Retinal pigment epithelial cell (primary cell): ENCODE data around the gene NLGN1.

Experiments
- DNase-seq: peaks from one replicate; pipeline ENCODE4 v3.0.0-alpha.2; 2010; ENCODE audit warnings: low read depth
- H3K4me3 ChIP-seq: 2 replicates; pipeline ENCODE4 v1.5.1; 2011; ENCODE audit warnings: mild to moderate bottlenecking, low read length, control low read depth, moderate library complexity
- TF ChIP-seq, protein P1 (sequence below): conservative IDR thresholded peaks from 2 replicates; pipeline ENCODE4 v1.5.1; 2011; ENCODE audit warnings: low read depth, low read length, control low read depth, inconsistent platforms

NLGN1 gene

DNA sequence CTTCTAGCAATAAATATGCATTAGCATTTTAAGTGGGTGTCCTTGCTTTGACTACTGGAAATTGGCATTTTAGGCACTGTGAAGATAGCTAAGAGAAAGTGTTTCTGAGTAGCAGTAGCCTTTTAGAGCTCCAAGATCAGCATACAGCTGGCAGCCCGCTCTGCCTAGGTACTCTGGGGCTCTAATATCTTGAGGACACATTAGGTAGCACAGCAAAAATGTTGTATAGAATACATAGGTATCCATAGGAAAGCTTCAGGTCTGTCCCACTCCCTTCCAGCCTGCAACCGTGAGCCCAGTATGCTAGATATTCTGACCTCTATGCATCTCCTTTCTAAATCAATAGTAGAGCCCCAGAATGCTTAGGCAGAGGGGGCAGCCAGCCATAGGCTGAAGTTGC, 670.5 kb downstream of the NLGN1 start:
- DNase-seq: no peak
- TF ChIP-seq, protein P1, sequence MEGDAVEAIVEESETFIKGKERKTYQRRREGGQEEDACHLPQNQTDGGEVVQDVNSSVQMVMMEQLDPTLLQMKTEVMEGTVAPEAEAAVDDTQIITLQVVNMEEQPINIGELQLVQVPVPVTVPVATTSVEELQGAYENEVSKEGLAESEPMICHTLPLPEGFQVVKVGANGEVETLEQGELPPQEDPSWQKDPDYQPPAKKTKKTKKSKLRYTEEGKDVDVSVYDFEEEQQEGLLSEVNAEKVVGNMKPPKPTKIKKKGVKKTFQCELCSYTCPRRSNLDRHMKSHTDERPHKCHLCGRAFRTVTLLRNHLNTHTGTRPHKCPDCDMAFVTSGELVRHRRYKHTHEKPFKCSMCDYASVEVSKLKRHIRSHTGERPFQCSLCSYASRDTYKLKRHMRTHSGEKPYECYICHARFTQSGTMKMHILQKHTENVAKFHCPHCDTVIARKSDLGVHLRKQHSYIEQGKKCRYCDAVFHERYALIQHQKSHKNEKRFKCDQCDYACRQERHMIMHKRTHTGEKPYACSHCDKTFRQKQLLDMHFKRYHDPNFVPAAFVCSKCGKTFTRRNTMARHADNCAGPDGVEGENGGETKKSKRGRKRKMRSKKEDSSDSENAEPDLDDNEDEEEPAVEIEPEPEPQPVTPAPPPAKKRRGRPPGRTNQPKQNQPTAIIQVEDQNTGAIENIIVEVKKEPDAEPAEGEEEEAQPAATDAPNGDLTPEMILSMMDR: no peak
- no peak overlapping the region for H3K4me3 ChIP-seq

DNA sequence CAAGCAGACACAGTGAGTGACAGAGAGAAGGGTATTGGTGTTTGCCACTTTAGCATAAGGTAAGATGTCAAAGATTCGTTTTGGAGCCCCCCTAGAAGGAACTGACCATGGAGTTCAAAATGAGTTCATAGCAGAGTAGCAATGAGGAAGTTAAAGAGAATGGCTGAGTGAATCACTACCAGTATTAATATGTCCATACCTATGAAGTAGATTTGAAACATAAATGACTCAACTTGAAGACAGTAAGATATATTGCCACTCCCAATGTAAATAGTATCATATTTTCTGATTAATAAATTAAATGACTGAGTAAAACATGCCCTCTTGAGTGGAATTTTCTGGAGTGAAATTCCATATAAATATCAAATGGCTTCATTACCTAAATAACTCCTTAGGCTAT, 675.1 kb downstream of the NLGN1 start:
- DNase-seq: no peak
- H3K4me3 ChIP-seq: no peak overlapping the region
- TF ChIP-seq, protein P1: no peak

DNA sequence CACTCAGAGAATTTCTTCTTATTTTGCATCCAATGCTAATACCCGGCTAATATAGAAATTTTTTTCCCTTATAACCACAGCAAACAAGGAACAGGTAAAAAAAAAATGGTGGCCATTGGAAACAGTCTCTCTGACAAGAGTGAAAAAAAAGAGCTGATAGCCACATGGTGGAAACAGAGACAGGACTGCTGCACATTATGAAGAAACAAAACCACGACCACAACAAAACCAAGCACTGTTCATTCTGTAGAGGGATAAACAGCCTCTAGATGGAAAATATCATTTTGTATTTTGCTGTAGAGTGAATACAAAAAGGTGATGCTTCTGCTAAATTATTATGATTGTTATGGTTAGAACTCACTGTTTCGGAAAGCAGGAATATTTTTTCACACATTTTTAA, 686.2 kb downstream of the NLGN1 start:
- TF ChIP-seq, protein P1: no peak
- no peak overlapping the region for H3K4me3 ChIP-seq
- DNase-seq: no peak

DNA sequence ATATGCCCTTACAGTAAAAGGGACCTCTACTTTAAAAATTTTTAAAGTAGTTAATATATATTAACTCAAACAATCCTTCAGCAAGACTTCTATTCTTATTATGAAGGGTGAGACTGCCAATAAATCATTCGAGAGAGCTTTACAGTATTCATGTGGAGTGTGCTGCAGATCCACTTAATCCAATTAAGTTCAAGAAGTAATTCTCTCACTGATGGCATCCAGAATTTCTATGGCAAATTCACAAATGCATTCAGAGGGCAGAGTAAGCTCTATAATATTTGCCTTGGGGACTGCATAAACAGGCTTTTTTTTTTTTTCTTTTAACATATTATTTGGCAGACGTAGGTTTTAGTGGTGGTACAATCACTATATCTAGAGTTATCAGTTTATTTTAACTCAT, 692.0 kb downstream of the NLGN1 start:
- no peak overlapping the region for H3K4me3 ChIP-seq
- TF ChIP-seq, protein P1: no peak
- DNase-seq: peak; percentile 62

DNA sequence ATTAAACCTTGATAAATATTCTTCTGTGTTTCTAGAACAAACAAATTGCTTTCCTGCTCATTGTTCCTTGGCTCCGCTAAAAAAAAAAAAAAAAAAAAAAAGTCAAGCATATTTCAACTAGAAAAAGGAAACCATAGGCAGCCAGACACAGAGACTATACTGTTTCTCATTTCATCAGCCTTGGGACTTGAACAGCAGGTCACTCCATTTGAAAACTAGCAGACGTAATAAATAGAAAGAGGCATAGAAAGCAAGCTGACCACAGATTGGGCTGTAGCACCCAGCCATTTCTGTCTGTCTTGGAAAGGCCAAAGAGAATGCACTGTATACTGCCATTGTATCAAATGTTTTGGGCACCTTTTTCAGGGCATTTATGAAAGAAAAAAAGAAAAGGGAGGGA, 697.1 kb downstream of the NLGN1 start:
- H3K4me3 ChIP-seq: no peak overlapping the region
- TF ChIP-seq, protein P1: no peak
- DNase-seq: no peak

DNA sequence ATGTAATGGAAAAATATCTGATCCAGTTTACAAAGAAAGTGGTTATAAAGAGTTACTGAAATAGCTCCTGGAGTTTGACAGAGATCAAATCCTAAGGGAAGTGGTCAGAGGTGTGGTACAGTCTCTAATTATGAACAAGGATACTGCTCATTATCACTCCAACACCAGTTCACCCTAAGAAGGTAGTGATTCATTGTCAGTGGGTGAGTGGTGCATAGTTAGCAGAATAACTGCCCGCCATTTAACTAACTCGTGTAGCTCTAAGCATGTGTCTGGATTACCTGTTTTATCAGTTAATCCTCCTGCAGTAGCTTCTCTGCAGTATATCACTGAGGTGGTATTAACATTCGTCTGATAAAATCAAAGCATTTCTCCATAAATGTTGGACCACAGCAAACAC, 700.1 kb downstream of the NLGN1 start:
- TF ChIP-seq, protein P1: no peak
- peak; percentile 58 for DNase-seq
- H3K4me3 ChIP-seq: no peak overlapping the region

DNA sequence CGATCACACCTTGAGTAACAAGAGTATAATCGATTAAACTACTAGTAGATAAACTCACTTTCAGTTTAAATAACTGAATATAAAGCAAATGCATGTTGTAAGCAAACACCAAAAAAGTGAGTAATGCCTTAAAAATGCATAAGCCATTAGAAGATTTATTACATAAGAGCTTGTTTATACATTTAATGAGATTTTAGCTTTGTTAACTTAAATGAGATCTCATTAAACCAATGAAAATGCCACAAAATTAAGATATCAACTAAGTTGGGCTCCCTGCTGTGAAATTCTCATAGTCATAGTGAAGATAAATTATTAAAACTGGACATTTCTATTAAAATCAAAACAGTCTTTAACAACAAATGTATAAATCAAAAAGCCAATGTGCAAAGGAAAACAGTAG, 701.2 kb downstream of the NLGN1 start:
- TF ChIP-seq, protein P1: no peak
- DNase-seq: no peak
- no peak overlapping the region for H3K4me3 ChIP-seq
